PC-9 (cell line): ENCODE data around the gene KDM6A. TPM values are rescaled to one million over a fixed set of nuclear protein-coding genes. Genes with fewer than 3 reads are reported as not detected.

Experiments
- BruUV-seq: library from RNA; stranded (reverse); fragments of 400-500 nt; replicated peaks from 2 replicates; lab custom pipeline; 2021; lab: Mats Ljungman, UMichigan
- CTCF ChIA-PET: fragments of 300-600 bp; sonication (Branson Sonifier 250); formaldehyde crosslinking; loops from one replicate; lab custom pipeline; 2022; ENCODE audit warnings: antibody characterized with exemption; lab: Charles Lee
- POLR2A ChIA-PET: fragments of 300-600 bp; sonication (Branson Sonifier 250); formaldehyde crosslinking; loops from one replicate; lab custom pipeline; 2022; ENCODE audit warnings: antibody characterized with exemption; ENCODE audit not compliant: unreplicated experiment; lab: Charles Lee
- DNase-seq, 2 experiments: peaks; one replicate each; pipeline versions ENCODE4 v3.0.0 to v3.0.0-alpha.2; 2015 to 2022; ENCODE audit warnings: mixed read lengths in 1 of 2
- H2AFZ ChIP-seq: fragments of 200-600 bp; sonication (generic); 2 replicates; pipeline ENCODE4 v1.8.1; 2017; ENCODE audit warnings: antibody characterized with exemption
- H3F3A ChIP-seq: fragments of 200-600 bp; sonication (generic); 2 replicates; pipeline ENCODE4 v1.8.1; 2017; ENCODE audit warnings: antibody characterized with exemption, mild to moderate bottlenecking, low read depth; ENCODE audit not compliant: insufficient read depth
- H3K27ac ChIP-seq: fragments of 200-600 bp; sonication (generic); 2 replicates; pipeline ENCODE4 v1.6.1; 2016; ENCODE audit warnings: mixed run types
- H3K27me3 ChIP-seq: fragments of 200-600 bp; sonication (generic); 2 replicates; pipeline ENCODE4 v1.6.1; 2016; ENCODE audit warnings: low read depth, mixed run types; ENCODE audit not compliant: insufficient read depth
- H3K36me3 ChIP-seq: fragments of 200-600 bp; sonication (generic); 2 replicates; pipeline ENCODE4 v1.6.1; 2016; ENCODE audit warnings: low read depth, mixed run types
- H3K4me1 ChIP-seq: fragments of 200-600 bp; sonication (generic); replicated peaks from 2 replicates; pipeline ENCODE4 v1.6.1; 2016; ENCODE audit warnings: mixed run types; ENCODE audit not compliant: insufficient read depth
- H3K4me2 ChIP-seq: fragments of 200-600 bp; sonication (generic); 2 replicates; pipeline ENCODE4 v1.6.1; 2017; ENCODE audit warnings: mixed run types
- H3K4me3 ChIP-seq: fragments of 200-600 bp; sonication (generic); 2 replicates; pipeline ENCODE4 v1.6.1; 2016; ENCODE audit warnings: mixed run types
- H3K79me2 ChIP-seq: fragments of 200-600 bp; sonication (generic); 2 replicates; pipeline ENCODE4 v1.6.1; 2017; ENCODE audit warnings: low read depth, mixed run types
- H3K9me2 ChIP-seq: fragments of 200-600 bp; sonication (generic); 2 replicates; pipeline ENCODE4 v1.8.1; 2017; ENCODE audit warnings: mild to moderate bottlenecking; ENCODE audit not compliant: insufficient read depth
- H3K9me3 ChIP-seq: fragments of 200-600 bp; sonication (generic); 2 replicates; pipeline ENCODE4 v1.8.1; 2016; ENCODE audit warnings: low read depth; ENCODE audit not compliant: insufficient read depth
- H4K20me1 ChIP-seq: fragments of 200-600 bp; sonication (generic); 2 replicates; pipeline ENCODE4 v1.8.1; 2017; ENCODE audit not compliant: insufficient read depth
- EZH2 ChIP-seq: fragments of 200-600 bp; sonication (generic); IDR thresholded peaks from 2 replicates; pipeline ENCODE4 v1.8.0; 2017; ENCODE audit warnings: antibody characterized with exemption, low read depth
- intact Hi-C: fragments of 100-400 bp; cut with micrococcal nuclease; formaldehyde crosslinking; loops from one replicate; pipeline ENCODE4 v1.10.0; 2022; ENCODE audit not compliant: unreplicated experiment
- total RNA-seq: library from RNA; stranded (reverse); gene quantifications from 2 replicates; pipeline ENCODE4 v1.2.3, GENCODE V29; 2021
- TF ChIP-seq, protein P1 (sequence below): fragments of 200-600 bp; sonication (generic); conservative IDR thresholded peaks from 2 replicates; pipeline ENCODE4 v1.6.1; 2017; ENCODE audit warnings: mixed run types, antibody characterized with exemption, mild to moderate bottlenecking, moderate library complexity

Gene KDM6A
- total RNA-seq, 1 experiment from 2014 or later, result 20.5 TPM

DNA sequence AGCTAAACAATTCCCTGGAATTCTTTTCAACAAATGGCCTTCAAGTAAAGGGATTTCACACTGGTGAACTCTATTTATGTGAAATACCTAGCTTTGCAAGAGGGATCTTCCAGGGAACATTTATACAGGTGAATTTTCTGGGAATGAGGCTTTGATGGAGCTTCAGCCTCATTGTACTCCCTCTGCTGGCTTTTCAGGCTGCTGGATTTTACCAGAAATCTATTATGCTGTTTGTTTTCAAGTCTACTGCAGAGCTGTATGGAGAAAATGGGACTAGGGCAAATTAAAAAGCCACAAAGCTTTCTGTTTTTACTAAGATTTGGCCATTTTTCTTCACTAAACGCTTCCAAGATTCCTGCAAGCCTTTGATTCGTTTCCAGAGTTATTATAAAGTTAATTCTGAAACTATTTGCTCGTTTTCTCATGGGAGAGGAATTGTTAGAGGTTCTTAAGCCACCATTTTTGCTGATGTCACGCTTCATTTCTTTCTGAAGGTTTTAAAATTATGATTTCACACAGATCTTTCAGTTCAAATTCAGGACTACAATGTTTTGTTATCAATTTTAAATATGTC lies 31.6 kb downstream of the KDM6A start:
- no peaks in the 10 kb centered on the region for H3K36me3 ChIP-seq
- POLR2A ChIA-PET, result interaction anchor here (0.6 kb wide), 1 partner anchor 221 kb away, joined by 11 read pairs; no protein-coding TSS in a partner anchor

DNA sequence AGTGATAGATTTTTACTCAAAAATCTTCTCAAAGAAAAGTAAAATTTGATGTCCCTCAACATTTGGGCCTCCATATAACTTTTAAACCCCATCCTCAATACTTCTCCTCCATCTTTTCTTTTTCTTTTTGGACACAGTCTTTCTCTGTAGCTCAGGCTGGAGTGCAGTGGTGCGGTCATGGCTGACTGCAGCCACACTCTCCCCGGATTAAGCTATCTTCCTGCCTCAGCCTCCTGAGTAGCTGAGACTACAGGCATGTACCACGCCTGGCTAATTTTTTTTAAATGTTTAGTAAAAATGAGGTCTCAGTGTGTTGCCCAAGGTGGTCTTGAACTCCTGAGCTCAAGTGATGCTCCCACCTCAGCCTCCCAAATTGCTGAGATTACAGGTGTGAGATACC lies 33.1 kb downstream of the KDM6A start:
- CTCF ChIA-PET, result no interaction called here
- no peak overlapping the region for H2AFZ ChIP-seq
- no peak for DNase-seq

More for the DNA sequence above, 31.6 kb downstream of the KDM6A start:
- Histone ChIP-seq H4K20me1 (no peaks in the 10 kb centered on the region), H3K9me3 (no peaks in the 10 kb centered on the region), H3K27me3 (no peaks in the 10 kb centered on the region), H3K4me3 (no peak overlapping the region), H3K4me1 (no peaks in the 10 kb centered on the region), H3F3A (no peaks in the 10 kb centered on the region), H3K9me2 (no peaks in the 10 kb centered on the region), H3K79me2 (peaks cover 75% of the 10 kb centered on the region), H2AFZ (no peak overlapping the region), H3K4me2 (no peak overlapping the region), H3K27ac (no peak overlapping the region)
- no peak for DNase-seq
- CTCF ChIA-PET, result no interaction called here
- TF ChIP-seq EZH2, result no peak
- TF ChIP-seq, protein P1, sequence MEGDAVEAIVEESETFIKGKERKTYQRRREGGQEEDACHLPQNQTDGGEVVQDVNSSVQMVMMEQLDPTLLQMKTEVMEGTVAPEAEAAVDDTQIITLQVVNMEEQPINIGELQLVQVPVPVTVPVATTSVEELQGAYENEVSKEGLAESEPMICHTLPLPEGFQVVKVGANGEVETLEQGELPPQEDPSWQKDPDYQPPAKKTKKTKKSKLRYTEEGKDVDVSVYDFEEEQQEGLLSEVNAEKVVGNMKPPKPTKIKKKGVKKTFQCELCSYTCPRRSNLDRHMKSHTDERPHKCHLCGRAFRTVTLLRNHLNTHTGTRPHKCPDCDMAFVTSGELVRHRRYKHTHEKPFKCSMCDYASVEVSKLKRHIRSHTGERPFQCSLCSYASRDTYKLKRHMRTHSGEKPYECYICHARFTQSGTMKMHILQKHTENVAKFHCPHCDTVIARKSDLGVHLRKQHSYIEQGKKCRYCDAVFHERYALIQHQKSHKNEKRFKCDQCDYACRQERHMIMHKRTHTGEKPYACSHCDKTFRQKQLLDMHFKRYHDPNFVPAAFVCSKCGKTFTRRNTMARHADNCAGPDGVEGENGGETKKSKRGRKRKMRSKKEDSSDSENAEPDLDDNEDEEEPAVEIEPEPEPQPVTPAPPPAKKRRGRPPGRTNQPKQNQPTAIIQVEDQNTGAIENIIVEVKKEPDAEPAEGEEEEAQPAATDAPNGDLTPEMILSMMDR, result no peak
- BruUV-seq, result no TSS peak
- intact Hi-C loops, result no loop called here

DNA sequence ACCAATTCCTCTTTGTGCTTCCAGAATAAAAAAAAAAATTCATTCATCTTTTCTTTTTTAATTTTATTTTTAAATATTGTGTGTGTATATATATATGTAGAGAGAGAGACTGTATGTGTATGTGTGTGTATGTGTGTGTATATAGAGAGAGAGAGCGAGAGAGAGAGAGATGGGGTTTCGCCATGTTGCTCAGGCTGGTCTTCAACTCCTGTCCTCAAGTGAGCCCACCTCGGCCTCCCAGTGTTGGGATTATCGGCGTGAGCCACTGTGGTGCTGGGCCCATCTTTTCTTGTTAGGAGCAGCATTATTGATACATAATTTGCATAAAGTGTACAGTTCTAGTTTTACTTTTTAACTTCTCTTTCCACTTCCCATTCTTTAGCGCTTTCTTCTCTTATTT lies 33.6 kb downstream of the KDM6A start:
- Histone ChIP-seq H3K36me3 (no peaks in the 10 kb centered on the region), H3K4me2 (no peak overlapping the region), H3K27me3 (no peaks in the 10 kb centered on the region), H2AFZ (no peak overlapping the region), H4K20me1 (no peaks in the 10 kb centered on the region), H3K27ac (no peak overlapping the region), H3K9me2 (no peaks in the 10 kb centered on the region), H3F3A (no peaks in the 10 kb centered on the region), H3K79me2 (peaks cover 68% of the 10 kb centered on the region), H3K4me3 (no peak overlapping the region), H3K4me1 (no peaks in the 10 kb centered on the region), H3K9me3 (no peaks in the 10 kb centered on the region)
- POLR2A ChIA-PET, result no interaction called here
- CTCF ChIA-PET, result no interaction called here
- DNase-seq, result no peak
- no TSS peak for BruUV-seq
- intact Hi-C loops, result no loop called here
- TF ChIP-seq, protein P1, result no peak
- TF ChIP-seq EZH2, result no peak

More for the DNA sequence above, 33.1 kb downstream of the KDM6A start:
- Histone ChIP-seq H3K4me1 (no peaks in the 10 kb centered on the region), H3K27ac (no peak overlapping the region), H3K9me2 (no peaks in the 10 kb centered on the region), H3K4me3 (no peak overlapping the region), H3K9me3 (no peaks in the 10 kb centered on the region), H4K20me1 (no peaks in the 10 kb centered on the region), H3F3A (no peaks in the 10 kb centered on the region), H3K4me2 (no peak overlapping the region), H3K36me3 (no peaks in the 10 kb centered on the region), H3K79me2 (peaks cover 71% of the 10 kb centered on the region), H3K27me3 (no peaks in the 10 kb centered on the region)
- TF ChIP-seq, protein P1, result no peak
- no peak for TF ChIP-seq EZH2
- POLR2A ChIA-PET, result no interaction called here
- intact Hi-C loops, result no loop called here
- no TSS peak for BruUV-seq
